HG03432 (cell line): ENCODE measurements around the gene ANKS4B.
"Not testable (repeated sequence)": the region's sequence is repeated elsewhere in the genome, so short reads cannot be mapped to it uniquely, and the experiment has no call there.

Source experiments
- ATAC-seq: cut with Tn5 transposase; IDR thresholded peaks from one replicate; pipeline ENCODE4 v1.9.1; 2021; ENCODE audit warnings: mild to moderate bottlenecking, moderate library complexity; ENCODE audit not compliant: unreplicated experiment

Gene ANKS4B

DNA sequence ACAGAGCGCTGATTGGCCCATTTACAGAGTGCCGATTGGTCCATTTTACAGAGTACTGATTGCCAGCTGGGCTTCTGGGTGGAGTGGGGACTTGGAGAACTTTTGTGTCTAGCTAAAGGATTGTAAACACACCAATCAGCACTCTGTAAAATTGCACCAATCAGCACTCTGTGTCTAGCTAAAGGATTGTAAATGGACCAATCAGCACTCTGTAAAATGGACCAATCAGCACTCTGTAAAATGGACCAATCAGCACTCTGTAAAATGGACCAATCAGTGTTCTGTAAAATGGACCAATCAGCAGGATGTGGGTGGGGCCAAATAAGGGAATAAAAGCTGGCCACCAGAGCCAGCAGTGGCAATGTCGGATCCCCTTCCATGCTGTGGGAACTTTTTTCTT, 56.3 kb downstream of the ANKS4B start:
- ATAC-seq = not testable (repeated sequence)

DNA sequence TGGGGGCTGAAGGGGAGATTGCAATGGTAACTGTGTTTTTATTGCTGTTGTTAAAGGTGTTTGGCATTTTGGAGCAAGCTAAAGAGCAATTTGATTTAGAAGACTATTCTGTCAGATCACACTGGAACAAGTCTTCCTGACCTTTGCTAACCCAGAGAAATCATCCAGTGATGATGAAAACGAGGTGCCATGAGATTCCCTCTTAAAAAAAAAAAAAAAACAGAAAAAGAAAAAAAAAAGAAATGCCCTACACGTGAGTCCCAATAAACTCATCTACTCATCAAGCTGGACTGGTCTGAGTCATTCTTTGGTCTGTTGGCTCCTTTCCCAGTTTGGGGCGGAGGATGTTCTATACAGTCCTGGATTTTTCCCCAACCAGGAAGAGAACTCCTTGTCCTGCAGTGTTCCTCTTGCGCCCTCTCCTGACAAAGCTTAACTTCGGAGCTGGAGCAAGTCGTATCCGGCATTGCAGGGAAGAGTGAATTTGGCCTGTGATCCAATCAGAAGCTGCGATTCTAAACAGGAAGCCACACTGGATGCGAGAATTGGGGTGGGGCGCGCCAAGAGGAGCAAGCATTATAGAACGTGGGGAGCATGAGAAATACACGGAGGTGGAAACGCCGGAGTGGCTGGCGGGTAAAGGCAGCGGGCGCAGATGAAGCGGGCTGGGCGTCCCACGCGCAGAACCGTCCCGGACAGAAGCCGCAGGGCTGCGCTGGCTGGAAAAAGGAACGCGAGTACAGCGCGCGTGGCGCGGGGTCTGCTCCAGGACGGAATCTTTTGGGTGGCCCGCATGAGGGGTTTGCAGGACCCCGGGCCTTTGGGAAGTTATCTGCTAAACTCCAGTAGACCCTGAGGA, 67.0 kb downstream of the ANKS4B start:
- ATAC-seq = peak; percentile 58

DNA sequence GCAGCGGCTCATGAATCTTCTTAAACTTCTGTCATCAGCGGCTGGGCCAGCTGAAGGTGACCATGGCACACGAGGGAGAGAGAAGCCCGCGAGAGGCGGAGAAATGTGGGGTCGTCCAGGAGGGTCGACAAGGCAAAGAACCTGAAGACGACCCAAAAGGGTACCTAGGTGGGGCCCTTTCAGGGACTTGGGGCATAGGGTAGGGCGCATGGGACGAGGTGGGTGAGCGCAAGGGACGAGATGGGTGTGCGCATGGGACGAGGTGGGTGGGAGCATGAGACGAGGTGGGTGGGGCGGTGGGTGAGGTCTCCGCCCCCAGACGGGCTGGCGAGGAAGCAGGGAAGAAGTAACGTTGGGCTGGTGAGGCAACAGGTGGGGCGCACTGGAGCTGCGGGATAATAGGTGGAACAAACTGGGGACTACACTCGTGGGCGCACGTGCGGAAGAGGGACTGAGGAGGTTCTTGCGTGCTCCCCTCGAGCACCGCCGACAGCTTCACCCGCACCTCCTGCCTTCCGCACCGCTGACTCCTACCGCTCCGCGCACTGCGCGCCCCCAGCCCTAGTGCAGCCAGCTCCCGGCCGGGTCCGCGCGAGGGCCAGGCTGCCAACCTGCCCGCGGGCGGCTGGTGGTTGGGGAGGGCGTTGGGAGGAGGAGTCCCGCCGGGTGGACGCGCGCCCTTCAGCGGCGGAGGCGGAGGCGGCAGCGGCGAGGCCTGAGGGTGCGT, 67.8 kb downstream of the ANKS4B start:
- ATAC-seq = peak; percentile 69

- no peak for ATAC-seq
Observed at GRCh38 chr16:21301895-21302291, 68.4 kb downstream of the ANKS4B start.

GRCh38 chr16:21302454-21302853, 69.0 kb downstream of the ANKS4B start:
- no peak for ATAC-seq

DNA sequence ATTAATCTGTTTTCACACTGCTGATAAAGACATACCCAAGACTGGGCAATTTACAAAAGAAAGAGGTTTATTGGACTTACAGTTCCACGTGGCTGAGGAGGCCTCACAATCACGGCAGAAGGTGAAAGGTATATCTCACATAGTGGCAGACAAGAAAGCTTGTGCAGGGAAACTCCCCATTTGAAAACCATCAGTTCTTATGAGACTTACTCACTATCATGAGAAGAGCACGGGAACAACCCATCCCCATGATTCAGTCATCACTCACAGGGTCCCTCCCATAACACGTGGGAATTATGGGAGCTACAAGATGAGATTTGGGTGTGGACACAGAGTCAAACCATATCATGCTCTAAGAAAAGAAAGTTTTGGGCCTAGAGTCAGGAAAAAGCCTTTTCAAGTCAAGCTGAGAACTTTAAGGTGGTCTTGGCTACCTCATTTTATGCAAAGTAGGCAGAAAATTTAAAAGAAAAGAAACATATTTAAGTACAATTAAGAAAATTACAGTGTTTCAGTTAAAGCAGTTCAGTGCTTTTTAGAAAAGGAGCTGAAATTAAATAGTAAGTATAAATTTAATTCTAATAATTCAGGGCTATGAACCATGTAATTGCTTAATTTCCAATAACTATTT, 69.5 kb downstream of the ANKS4B start:
- no peak for ATAC-seq
